ENCODE measurements around the gene SPATS2.
"Not testable (repeated sequence)": the region's sequence is repeated elsewhere in the genome, so short reads cannot be mapped to it uniquely, and the experiment has no call there.

SPATS2 gene

DNA sequence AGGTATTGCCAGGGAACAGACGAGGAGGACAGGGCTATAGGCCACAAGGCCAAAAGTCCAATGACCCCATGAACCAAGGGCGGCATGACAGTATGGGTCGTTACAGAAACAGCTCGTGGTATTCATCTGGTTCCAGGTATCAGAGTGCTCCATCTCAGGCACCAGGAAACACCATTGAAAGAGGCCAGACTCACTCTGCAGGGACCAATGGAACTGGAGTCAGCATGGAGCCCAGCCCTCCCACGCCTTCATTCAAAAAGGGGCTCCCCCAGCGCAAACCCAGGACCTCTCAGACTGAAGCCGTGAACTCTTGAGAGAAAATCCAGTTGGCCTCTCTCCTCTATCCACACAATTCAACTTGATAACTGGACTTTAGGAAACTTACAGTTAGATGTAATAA, 158.7 kb downstream of the SPATS2 start:
- DNase-seq = no peak

DNA sequence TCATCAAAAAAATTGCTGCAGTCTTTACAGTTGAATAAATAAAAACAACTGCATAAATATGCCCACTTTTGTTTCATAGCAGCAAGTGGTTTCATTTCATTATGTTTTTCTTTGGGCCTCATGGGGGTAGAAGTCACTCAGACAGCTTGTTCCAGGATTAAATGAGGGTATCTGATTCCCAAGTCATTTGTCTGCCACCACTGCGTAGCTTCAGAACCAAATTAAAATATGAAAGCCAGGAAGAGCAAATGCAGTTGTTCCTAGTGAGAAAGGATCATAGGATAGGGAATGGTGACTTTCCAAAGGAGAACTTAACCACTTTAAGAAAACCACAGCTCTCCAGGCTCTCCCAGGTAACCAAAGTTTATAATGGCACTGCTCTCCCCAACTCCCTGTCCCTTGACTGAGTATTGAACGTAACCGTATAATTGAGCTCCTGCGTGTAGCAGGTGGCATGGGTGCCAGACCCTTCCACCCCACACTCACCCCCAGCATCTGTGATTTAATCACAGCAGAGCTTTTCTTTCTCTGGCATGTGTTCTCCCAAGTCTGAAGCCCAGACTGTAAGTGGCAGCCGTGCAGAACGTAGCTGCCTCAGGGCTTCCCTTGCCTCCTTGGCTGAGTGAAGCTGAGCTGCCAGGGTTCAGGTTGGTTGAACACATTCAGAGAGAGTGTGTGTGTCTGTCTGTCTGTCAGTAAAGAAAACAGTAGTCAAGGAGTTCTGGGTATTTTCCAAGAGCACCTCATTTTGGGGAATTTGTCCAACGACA, 160.3 kb downstream of the SPATS2 start:
- no peak for DNase-seq

DNA sequence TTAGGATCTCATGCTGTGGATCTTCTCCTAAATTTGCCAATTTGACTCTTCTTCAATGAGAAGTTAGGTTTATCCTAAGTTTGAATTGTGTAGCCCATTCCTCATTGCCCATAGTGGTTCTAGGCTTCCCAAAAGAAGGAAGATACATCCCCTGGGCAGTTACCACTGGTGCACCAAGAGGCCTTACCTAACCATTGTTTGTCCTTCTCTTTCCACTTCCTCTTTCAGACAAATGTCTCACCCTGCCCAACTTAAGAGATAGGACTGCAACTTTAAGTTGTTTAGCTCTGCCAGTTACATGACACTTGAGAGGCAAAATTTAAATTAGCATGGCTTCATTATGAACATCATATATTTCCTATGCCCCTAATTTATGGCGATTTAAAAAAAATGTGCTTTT, 162.2 kb downstream of the SPATS2 start:
- DNase-seq = no peak

DNA sequence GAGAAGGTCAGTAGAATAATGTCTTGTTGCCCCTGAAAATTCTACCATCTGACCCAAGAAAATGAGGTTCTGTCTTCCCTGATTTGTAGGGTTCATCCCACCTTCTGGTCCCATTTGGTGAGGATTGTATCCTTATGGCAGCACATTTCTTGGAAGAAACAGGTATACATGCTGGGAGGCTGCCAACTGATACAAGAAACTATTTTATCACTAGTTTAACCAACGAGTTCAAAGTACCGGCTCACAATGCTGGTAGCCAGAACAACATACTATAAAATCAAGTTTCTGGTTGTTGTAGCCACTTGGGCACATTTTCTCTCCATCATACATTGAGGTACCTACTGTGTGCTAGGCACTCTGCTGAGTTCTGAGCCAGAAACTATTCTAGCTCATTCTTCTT, 164.5 kb downstream of the SPATS2 start:
- no peak for DNase-seq

DNA sequence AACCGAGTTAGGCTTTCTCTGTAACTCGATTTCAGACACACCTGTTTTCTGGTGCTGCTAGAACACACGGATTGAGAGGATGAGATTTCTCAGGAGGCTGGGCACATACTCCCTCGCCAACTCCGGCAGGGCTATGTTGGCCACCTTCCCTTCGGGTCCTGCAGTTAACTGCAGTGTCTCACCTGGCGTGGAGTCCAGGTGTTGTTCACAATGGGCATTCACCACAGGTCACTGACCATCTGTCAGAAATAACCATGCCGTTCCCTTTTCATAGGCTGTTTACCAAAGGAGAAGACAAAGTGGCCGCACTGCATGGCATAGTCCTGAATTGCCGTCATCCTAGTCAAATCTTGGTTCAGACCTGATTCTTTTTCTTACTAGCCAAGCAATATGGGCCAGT, 166.1 kb downstream of the SPATS2 start:
- DNase-seq = peak; percentile 22

DNA sequence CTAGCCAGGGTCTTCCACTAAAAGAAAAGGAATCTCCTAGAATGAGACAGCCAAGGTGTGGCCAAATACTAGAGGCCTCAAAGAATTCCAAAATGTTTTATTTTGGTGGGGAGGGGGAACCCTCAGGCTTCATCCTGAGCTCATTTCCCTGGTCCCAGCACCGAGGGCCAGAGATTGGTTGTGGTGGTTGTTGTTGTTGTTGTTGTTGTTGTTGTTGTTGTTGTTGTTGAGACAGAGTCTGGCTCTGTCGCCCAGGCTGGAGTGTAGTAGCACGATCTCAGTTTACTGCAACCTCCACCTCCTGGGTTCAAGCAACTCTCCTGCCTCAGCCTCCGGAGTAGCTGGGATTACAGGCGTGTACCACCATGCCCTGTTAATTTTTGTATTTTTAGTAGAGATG, 166.9 kb downstream of the SPATS2 start:
- DNase-seq = not testable (repeated sequence)

DNA sequence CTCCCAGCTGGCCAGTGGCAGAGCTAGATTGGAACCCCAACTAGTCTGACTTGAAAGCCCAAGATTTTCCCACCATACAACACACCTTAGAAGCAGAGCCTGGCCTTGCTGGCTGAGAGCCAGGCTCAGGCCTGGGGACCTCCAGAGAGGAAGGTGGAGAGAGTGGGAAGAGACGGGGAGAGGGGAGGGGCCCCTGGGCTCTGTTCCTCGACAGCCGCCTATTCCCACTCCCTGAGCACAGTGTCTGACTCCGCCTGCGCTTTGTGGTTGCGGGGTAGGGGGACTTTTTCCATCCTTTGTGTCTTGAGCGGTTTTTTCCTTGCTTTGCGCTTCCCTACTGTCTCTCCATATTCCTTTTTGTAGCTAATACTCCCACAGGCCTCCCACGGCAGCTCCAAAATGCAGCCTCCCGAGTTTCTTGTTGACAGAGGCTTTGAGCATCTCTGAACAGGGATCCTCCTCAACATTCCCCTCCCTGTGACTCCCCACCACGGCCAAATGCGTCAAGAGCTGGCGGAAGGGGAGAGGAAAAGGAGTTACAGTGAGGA, 167.5 kb downstream of the SPATS2 start:
- DNase-seq = no peak

DNA sequence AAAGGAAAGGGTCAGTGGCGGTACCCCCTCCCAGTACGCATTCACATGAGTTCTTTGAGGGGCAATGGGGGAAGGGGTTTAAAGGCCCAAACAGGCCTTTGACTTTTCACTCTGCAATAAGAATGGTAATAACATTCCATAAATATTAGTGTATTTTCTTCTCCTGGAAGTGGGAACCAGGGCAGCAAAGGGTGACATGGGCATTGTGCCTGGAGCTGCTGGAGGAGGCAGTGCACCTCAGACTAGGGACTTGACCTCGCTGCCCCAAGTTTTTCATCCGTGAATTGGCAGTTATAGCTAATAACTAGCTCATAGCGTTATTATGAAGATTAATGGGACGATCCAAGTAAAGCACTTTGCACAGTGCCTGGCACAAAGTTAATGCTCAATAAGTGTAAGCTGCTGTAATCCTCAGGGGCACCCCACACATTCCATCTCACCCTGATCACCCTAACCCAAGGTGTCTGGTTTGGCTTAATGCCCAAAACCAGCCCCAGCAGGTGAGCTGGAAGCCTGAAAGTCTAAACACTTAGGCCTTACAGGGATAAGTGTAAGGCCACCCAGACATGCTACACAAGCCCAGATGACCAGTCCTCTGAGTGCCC, 168.8 kb downstream of the SPATS2 start:
- no peak for DNase-seq

DNA sequence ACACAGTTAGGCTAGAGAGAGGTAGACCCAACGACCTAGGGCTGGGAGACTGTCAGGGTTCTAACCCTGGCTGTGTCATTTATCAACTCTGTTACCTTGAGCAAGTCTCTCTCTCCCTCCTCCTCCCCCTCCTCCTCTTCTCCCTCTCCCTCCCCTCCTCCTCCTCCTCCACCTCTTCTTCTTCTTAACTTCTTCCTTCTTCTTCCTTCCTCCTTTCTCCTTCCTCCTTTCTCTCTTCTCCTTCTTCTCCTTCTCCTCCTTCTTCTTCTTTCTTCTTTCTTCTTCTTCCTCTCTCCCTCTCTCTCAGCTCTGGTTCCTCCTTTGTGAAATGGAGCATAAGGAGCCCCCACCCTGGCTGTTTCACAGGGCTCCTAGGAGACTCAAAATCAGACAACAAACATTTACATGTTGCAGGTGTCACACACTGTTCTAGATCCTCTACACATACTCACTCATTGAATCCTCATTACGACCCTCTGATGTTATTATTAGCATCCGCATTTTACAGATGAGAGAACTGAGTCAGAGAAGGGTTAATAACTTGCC, 169.3 kb downstream of the SPATS2 start:
- no peak for DNase-seq

DNA sequence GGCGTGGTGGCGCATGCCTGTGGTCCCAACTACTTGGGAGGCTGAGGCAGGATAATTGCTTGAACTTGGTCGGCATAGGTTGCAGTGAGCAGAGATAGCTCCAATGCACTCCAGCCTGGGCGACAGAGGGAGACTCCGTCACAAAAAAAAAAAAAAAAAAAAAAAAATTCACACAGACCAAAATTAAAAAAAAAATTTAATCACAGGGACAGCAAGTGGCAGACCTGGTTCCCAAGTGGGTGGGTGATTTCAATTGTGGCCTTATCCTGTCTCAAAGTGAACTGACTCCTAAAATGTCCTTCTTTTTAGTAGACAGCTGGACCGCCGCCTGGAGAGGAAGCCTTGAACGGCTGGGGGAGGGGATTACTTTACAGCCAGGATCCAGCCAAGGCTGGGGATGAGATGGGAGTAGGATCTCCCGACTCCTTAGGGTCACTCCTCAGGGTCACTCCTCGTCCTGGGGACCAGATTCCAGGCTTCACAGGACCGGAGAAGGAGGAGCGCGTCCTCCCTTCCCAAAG, 170.0 kb downstream of the SPATS2 start:
- no peak for DNase-seq

DNA sequence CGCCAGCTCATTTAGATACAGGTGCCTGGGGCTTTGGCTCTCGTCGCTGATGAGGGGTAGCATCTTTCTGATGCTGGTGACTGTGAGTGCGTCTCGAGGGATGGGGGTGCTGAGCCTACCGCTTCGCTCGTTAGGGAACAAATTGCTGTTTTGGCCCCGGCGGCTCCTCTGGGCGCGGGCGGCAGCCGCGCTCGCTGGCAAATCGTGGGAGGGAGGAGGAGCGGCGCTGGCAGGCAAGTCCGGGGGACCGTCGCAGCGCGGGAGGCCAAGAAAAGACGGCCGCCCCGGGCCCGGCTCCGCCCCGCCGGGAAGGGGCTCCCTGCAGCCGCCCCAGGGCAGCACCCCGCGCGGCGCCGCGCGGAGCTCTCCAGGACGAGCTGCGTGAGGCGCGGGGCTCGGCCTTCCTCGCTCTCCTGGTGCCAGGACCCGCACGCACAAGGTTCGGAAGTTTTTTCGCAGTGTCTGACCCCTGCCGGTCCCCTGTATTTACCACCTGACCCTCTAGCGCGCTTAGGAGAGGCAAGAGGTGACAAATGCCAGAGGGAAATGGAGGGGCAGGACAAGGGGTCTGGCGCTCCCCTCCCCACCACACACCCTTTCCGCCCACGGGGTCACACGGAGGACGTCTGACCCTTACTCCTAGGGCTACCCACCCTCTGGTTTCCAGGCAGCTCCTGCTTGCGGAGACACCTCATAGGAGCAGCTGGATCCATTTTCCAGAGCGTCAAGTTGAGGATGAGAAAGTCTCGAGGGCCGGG, 170.7 kb downstream of the SPATS2 start:
- DNase-seq = peak; percentile 18

DNA sequence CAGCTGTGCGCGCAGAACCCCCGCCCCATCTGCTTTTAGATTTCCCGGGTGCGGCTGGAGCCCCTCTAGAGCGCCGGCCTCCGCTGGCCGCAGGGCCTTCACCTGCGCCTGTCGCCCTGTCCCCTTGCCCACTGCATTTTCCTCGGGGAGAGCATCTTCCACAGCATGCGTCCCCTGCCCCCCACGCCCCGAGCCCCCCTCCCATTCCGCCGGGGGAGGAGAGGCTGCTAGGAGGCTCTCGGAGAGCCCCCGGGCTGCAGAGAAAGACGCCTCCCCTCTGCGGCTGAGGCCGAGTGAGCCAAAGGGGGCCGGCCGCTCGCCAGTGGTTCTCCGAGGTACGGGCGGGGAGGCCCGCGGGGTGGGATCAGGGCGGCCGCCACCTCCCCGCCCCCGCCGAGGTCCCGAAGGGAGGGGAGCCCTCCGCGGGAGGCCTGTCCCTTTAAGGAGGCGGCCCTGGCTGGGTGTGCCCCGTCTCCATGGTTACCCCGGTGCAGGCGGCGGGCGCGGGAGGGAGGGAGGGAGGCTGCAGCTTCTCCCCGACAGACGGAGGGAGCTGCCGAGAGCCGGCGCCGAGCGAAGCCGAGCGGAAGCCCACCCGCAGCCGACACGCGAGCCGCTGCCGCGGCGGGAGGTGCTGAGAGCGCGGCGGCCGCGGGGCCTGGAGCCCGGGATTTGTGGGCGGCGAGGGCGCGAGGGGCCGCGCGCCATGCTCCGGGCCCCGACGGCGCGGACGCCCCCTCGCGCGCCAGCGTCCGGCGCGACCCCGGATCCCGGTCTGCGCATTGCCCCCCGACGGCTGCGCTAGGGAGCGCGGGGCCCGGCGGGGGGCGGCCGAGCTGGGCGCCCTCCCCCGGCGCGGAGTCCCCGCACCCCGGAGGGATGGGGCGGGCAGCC, 171.5 kb downstream of the SPATS2 start, which contains the start of gene KCNH3:
TSS of gene KCNH3 (plus strand) at position 521 of the 894 bp plus-strand sequence. CDS start 387 bp downstream, outside the sequence.
- peak; percentile 55 for DNase-seq

DNA sequence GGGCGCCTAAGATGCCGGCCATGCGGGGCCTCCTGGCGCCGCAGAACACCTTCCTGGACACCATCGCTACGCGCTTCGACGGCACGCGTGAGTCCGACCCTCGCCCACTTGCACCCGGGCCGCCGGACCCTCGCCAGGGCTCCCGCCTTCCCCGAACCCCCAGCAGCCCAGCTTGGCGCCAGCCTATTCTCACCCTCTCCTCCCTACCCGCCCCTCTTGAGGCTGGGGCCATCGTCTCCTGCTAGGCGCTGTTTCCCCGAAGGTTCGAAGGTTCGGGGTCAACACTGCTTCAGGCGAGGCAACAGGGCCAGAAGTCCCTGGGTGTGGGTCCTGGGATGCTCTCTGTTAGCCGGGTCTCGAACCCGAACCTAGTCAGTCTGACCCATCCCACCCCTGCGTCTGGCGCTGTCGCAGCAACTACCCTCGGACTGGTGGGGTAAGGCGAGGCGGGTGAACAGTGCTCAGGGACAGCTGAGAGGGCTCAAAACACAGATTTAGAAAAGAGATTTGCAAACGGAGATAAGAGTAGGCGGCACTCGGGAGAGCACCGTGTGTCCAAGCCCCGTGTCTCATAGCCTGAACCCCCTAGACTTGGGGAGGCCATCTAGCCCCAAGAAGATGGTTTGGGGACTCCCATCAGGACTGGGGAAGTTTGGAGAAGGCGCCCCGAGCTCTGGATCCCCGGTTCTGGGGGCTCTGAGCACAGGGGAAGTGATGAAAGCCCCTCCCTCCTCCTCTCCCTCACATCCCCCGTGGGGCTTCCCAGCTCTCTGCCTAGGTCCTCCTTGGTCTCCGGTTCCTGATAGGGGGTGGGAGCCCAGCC, 172.4 kb downstream of the SPATS2 start:
- no peak for DNase-seq

DNA sequence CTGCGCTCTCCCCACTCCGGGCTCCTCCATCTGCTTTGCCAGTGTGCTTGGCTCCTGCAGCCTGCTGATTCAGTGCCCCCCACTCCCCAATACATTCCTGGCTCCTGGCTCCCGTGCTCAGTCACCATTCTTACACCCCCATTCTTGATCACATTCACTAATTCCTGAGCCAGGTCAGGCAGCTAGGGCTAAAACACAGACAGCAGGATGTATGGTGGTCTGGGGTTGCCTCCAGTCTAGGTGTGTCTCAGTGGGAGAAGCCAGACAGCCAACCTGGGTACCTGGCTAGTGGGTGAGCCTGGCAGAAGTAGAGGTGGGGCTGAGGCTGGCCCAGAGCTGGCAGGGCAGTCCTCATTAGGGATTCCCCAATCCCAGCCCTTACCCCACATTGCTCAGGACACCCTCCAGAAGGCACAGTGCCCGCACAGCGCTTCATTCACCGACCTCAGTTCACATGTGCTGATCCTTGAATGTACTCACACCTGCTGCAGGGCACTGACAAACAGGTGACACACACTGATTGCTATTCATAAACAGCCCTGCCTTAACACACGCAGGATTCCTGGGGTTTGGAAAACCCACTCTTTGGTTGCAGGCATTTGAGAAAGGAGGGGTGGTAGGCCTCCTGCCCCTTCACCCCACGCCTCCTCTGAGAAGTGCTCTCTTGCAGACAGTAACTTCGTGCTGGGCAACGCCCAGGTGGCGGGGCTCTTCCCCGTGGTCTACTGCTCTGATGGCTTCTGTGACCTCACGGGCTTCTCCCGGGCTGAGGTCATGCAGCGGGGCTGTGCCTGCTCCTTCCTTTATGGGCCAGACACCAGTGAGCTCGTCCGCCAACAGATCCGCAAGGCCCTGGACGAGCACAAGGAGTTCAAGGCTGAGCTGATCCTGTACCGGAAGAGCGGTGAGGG, 173.2 kb downstream of the SPATS2 start:
- no peak for DNase-seq

DNA sequence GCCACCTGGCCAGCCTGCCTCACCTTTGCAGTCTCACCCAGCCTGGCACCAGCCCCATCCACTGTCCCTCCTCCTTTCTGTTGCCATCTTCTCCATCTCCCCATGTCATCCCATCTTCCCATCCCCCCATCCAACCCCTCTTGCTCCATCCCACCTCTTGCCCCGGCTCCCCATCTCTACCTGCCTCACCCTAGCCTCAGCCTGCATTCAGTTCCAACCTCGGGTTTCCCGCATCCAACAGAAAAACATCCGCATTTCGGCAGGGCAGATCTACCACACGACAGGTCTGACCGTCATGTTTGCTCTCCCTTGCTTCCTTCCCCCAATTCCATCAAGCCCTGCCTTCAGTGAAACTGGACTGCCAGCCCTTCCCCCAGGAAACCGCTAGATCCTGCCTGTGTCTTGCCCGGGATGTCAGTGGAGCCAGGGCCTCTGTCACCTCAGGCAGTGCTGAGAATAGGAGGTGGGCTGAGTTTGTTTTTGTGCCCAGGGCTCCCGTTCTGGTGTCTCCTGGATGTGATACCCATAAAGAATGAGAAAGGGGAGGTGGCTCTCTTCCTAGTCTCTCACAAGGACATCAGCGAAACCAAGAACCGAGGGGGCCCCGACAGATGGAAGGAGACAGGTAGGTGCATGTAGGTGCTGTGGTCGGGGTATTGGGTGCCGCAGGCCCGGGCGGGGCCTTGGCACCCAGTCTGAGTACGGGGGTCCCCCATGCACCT, 174.0 kb downstream of the SPATS2 start:
- DNase-seq = no peak

DNA sequence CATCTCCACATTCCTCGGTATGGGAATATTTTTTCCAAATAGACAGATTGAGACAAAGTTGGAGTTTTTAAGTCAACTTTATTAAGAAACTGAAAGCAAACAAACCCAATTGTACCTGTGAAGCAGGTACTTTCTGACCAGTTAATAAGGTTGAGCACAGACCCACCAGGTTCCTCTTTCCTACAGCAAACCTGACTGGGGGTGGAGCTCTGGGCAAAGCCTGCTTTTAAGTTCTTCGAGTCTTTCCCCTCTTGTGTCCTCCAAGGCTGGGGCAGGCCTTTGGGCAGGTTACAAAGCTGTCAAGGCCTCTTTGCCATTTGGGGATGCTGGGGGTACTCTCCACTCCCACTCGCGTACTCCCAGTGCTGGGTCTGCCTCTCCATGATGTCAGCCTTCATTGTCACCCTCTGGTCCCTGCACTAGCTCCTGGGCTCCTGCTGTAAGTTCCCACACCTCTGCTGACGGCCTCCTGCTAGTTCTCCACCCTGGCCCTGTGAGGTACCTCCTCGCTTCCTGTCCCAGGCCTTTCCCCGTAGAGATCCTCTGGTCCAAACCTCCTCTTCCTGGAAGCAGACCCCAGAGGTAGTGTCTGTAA, 174.7 kb downstream of the SPATS2 start:
- DNase-seq = no peak

DNA sequence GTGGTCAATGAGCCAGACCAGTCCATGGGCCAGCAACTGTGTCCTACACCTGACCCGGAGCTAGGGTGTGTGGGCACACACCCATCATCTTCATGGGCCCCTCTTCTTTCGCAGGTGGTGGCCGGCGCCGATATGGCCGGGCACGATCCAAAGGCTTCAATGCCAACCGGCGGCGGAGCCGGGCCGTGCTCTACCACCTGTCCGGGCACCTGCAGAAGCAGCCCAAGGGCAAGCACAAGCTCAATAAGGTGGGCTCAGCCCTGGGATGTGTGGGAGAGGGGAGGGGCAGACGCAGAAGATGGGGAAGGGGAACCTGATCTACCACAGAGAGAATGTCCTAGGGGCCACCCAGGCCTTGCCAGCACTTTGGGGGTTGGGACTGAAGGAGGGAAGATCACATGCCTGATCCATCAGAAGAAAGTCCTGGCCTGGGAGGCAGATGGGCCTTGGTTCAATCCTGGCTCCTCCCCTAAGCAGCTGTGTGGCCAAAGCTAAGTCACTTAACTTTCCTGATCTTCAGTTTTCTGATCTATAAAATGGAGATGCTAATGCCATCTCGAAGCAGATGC, 175.4 kb downstream of the SPATS2 start:
- DNase-seq = no peak

DNA sequence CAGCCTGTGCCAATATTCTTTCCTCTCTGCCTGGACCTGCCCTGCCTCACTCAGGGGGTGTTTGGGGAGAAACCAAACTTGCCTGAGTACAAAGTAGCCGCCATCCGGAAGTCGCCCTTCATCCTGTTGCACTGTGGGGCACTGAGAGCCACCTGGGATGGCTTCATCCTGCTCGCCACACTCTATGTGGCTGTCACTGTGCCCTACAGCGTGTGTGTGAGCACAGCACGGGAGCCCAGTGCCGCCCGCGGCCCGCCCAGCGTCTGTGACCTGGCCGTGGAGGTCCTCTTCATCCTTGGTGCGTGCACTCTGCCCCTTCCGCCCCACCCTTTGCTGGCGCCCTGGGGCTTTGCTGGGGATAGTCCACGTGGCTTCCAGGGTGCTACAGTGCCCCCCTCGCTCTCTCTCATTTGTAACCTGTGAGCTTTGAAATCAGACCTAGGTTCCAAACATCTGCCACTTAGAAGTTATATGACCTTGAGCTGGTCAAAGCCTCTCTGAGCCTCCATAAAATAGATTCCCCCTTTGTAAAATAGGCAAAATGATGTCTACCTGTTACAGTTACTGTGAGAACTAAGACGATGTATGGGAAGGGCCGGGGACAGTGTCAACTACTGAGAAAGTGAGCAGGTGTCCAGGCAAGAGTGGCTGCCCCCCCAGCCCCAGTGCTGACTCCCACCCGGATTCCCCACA, 176.1 kb downstream of the SPATS2 start:
- DNase-seq = no peak
